ENCODE data around the gene GALNT16. TPM values are rescaled to one million over a fixed set of nuclear protein-coding genes. Genes with fewer than 3 reads are reported as not detected.

GALNT16 gene
- total RNA-seq, 1 experiment from 2014 or later = 0.33 TPM

GRCh38 chr14:69313176-69313575 lies 53.2 kb downstream of the GALNT16 start:
- BruUV-seq (replicated peaks) = no TSS peak
- Histone ChIP-seq H3K27ac (ENCODE audit: low read length) (no peak overlapping the region), H3F3A (ENCODE audit: low read length, unreplicated experiment) (no peaks in the 10 kb centered on the region), H3K4me1 (ENCODE audit: insufficient read depth, low read length) (peaks cover 37% of the 10 kb centered on the region), H3K27me3 (ENCODE audit: low read length) (peaks cover 23% of the 10 kb centered on the region), H3K36me3 (ENCODE audit: low read depth, low read length) (no peaks in the 10 kb centered on the region), H2AFZ (ENCODE audit: low read length) (no peak overlapping the region), H3K9me2 (replicated peaks; ENCODE audit: low read length) (no peaks in the 10 kb centered on the region), H3K79me2 (ENCODE audit: low read length) (no peaks in the 10 kb centered on the region), H3K9me3 (ENCODE audit: low read length) (no peaks in the 10 kb centered on the region), H3K4me2 (ENCODE audit: low read length) (no peak overlapping the region), H4K20me1 (ENCODE audit: low read length) (no peaks in the 10 kb centered on the region), H3K9ac (ENCODE audit: low read length) (no peak overlapping the region), H3K4me3 (ENCODE audit: low read length) (no peak overlapping the region)
- intact Hi-C loops (cut with micrococcal nuclease) = no loop called here
- POLR2A ChIA-PET (ENCODE audit: unreplicated experiment) = no interaction called here
- DNase-seq (no peak), ATAC-seq (no peak)
- TF ChIP-seq, protein P1, sequence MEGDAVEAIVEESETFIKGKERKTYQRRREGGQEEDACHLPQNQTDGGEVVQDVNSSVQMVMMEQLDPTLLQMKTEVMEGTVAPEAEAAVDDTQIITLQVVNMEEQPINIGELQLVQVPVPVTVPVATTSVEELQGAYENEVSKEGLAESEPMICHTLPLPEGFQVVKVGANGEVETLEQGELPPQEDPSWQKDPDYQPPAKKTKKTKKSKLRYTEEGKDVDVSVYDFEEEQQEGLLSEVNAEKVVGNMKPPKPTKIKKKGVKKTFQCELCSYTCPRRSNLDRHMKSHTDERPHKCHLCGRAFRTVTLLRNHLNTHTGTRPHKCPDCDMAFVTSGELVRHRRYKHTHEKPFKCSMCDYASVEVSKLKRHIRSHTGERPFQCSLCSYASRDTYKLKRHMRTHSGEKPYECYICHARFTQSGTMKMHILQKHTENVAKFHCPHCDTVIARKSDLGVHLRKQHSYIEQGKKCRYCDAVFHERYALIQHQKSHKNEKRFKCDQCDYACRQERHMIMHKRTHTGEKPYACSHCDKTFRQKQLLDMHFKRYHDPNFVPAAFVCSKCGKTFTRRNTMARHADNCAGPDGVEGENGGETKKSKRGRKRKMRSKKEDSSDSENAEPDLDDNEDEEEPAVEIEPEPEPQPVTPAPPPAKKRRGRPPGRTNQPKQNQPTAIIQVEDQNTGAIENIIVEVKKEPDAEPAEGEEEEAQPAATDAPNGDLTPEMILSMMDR (conservative IDR thresholded peaks at IDR 0.05; ENCODE audit: low read depth, low read length) = no peak
- TF ChIP-seq EZH2 (IDR thresholded peaks at IDR 0.05; ENCODE audit: low read length, unreplicated experiment) = no peak
- no peak for TF ChIP-seq EZH2phosphoT487 (IDR thresholded peaks at IDR 0.05; ENCODE audit: borderline replicate concordance, low read length)
- CTCF ChIA-PET = no interaction called here

GRCh38 chr14:69314327-69314726 lies 54.4 kb downstream of the GALNT16 start:
- POLR2A ChIA-PET (ENCODE audit: unreplicated experiment) = interaction anchor here (0.6 kb wide), 1 partner anchor 82 kb away, joined by 3 read pairs; no protein-coding TSS in a partner anchor

GRCh38 chr14:69315301-69315700 lies 55.3 kb downstream of the GALNT16 start:
- CTCF ChIA-PET = interaction anchor here (0.7 to 0.9 kb wide), 2 partner anchors 28 to 49 kb away, joined by 3 to 4 read pairs; no protein-coding TSS in a partner anchor
- POLR2A ChIA-PET (ENCODE audit: unreplicated experiment) = no interaction called here
- ATAC-seq = peak; percentile 5; the same call in 1 of the 2 replicates
- Histone ChIP-seq H3K27me3 (ENCODE audit: low read length) (peaks cover 12% of the 10 kb centered on the region), H3K79me2 (ENCODE audit: low read length) (no peaks in the 10 kb centered on the region), H3K4me2 (ENCODE audit: low read length) (no peak overlapping the region), H3K9me2 (replicated peaks; ENCODE audit: low read length) (no peaks in the 10 kb centered on the region), H3K9me3 (ENCODE audit: low read length) (no peaks in the 10 kb centered on the region), H3F3A (ENCODE audit: low read length, unreplicated experiment) (no peaks in the 10 kb centered on the region), H3K36me3 (ENCODE audit: low read depth, low read length) (no peaks in the 10 kb centered on the region), H3K4me3 (ENCODE audit: low read length) (no peak overlapping the region), H3K4me1 (ENCODE audit: insufficient read depth, low read length) (peaks cover 40% of the 10 kb centered on the region), H3K9ac (ENCODE audit: low read length) (no peak overlapping the region), H4K20me1 (ENCODE audit: low read length) (no peaks in the 10 kb centered on the region), H2AFZ (ENCODE audit: low read length) (no peak overlapping the region), H3K27ac (ENCODE audit: low read length) (no peak overlapping the region)
- peak; percentile 81 for DNase-seq
- intact Hi-C loops (cut with micrococcal nuclease) = no loop called here
- TF ChIP-seq, protein P1 (conservative IDR thresholded peaks at IDR 0.05; ENCODE audit: low read depth, low read length) = no peak
- TF ChIP-seq EZH2phosphoT487 (IDR thresholded peaks at IDR 0.05; ENCODE audit: borderline replicate concordance, low read length) (no peak), EZH2 (IDR thresholded peaks at IDR 0.05; ENCODE audit: low read length, unreplicated experiment) (no peak)
- BruUV-seq (replicated peaks) = no TSS peak

More at GRCh38 chr14:69314327-69314726, 54.4 kb downstream of the GALNT16 start:
- ATAC-seq (no peak), DNase-seq (no peak)
- no peak overlapping the region for H2AFZ ChIP-seq (ENCODE audit: low read length)
- intact Hi-C loops (cut with micrococcal nuclease) = no loop called here
- peaks cover 21% of the 10 kb centered on the region for H3K27me3 ChIP-seq (ENCODE audit: low read length)
- H3K4me1 ChIP-seq (ENCODE audit: insufficient read depth, low read length) = peaks cover 40% of the 10 kb centered on the region
- H3K79me2 ChIP-seq (ENCODE audit: low read length) = no peaks in the 10 kb centered on the region
- no peaks in the 10 kb centered on the region for H3F3A ChIP-seq (ENCODE audit: low read length, unreplicated experiment)
- H3K9me2 ChIP-seq (replicated peaks; ENCODE audit: low read length) = no peaks in the 10 kb centered on the region
- no peaks in the 10 kb centered on the region for H3K9me3 ChIP-seq (ENCODE audit: low read length)
- no peak overlapping the region for H3K27ac ChIP-seq (ENCODE audit: low read length)
- H3K36me3 ChIP-seq (ENCODE audit: low read depth, low read length) = no peaks in the 10 kb centered on the region
- H3K4me3 ChIP-seq (ENCODE audit: low read length) = no peak overlapping the region
- H4K20me1 ChIP-seq (ENCODE audit: low read length) = no peaks in the 10 kb centered on the region
- no peak overlapping the region for H3K9ac ChIP-seq (ENCODE audit: low read length)
- no TSS peak for BruUV-seq (replicated peaks)
- TF ChIP-seq, protein P1 (conservative IDR thresholded peaks at IDR 0.05; ENCODE audit: low read depth, low read length) = no peak
- TF ChIP-seq EZH2phosphoT487 (IDR thresholded peaks at IDR 0.05; ENCODE audit: borderline replicate concordance, low read length) = no peak
- TF ChIP-seq EZH2 (IDR thresholded peaks at IDR 0.05; ENCODE audit: low read length, unreplicated experiment) = no peak
- CTCF ChIA-PET = interaction anchor here (0.7 to 0.9 kb wide), 2 partner anchors 27 to 50 kb away, joined by 3 to 4 read pairs; no protein-coding TSS in a partner anchor
- no peak overlapping the region; the same call in 1 of the 2 replicates for H3K4me2 ChIP-seq (ENCODE audit: low read length)

Measured in PC-3 (cell line).